GM19372 (cell line): ENCODE data around the gene SYNE1.
"Not testable (repeated sequence)": the region's sequence is repeated elsewhere in the genome, so short reads cannot be mapped to it uniquely, and the experiment has no call there.

Source experiments
- ATAC-seq: cut with Tn5 transposase; IDR thresholded peaks from one replicate; pipeline ENCODE4 v1.9.1; 2021; ENCODE audit warnings: mild to moderate bottlenecking, low read depth, moderate library complexity; ENCODE audit not compliant: unreplicated experiment

SYNE1 gene

GRCh38 chr6:152164957-152165356 lies 472.2 kb downstream of the SYNE1 start:
- ATAC-seq, result no peak

- no peak for ATAC-seq
These were observed 475.7 kb downstream of the SYNE1 start for GRCh38 chr6:152161501-152161900.

GRCh38 chr6:152160346-152160745 lies 476.8 kb downstream of the SYNE1 start:
- peak; percentile 95 for ATAC-seq

- ATAC-seq, result no peak
These were observed 481.4 kb downstream of the SYNE1 start for GRCh38 chr6:152155792-152156191.

- ATAC-seq, result no peak
These were observed 482.4 kb downstream of the SYNE1 start for GRCh38 chr6:152154559-152155356.

GRCh38 chr6:152151920-152152319 lies 485.2 kb downstream of the SYNE1 start:
- no peak for ATAC-seq

- ATAC-seq, result no peak
These were observed 487.0 kb downstream of the SYNE1 start for GRCh38 chr6:152150196-152150595.

GRCh38 chr6:152148412-152148811 lies 488.8 kb downstream of the SYNE1 start:
- no peak for ATAC-seq

- no peak for ATAC-seq
These were observed 489.9 kb downstream of the SYNE1 start for GRCh38 chr6:152147269-152147668.

GRCh38 chr6:152146385-152146784 lies 490.8 kb downstream of the SYNE1 start:
- no peak for ATAC-seq

GRCh38 chr6:152143359-152143758 lies 493.8 kb downstream of the SYNE1 start:
- no peak for ATAC-seq

GRCh38 chr6:152142105-152142504 lies 495.1 kb downstream of the SYNE1 start:
- no peak for ATAC-seq

GRCh38 chr6:152138344-152138743 lies 498.8 kb downstream of the SYNE1 start:
- ATAC-seq, result not testable (repeated sequence)

- ATAC-seq, result no peak
These were observed 500.7 kb downstream of the SYNE1 start for GRCh38 chr6:152136449-152136825.

GRCh38 chr6:152135755-152136448 lies 501.3 kb downstream of the SYNE1 start:
- ATAC-seq, result no peak

GRCh38 chr6:152130441-152130840 lies 506.7 kb downstream of the SYNE1 start:
- ATAC-seq, result no peak

- no peak for ATAC-seq
These were observed 507.4 kb downstream of the SYNE1 start for GRCh38 chr6:152129691-152130151.

GRCh38 chr6:152127432-152128165 lies 509.6 kb downstream of the SYNE1 start:
- no peak for ATAC-seq

- ATAC-seq, result peak; percentile 78
These were observed 512.6 kb downstream of the SYNE1 start for GRCh38 chr6:152124429-152125074.

GRCh38 chr6:152123076-152123475 lies 514.1 kb downstream of the SYNE1 start:
- ATAC-seq, result no peak

GRCh38 chr6:152122434-152122833 lies 514.7 kb downstream of the SYNE1 start:
- ATAC-seq, result no peak
